Activated CD4-positive, alpha-beta T cell treated with anti-CD3 and anti-CD28 coated beads, Interleukin-2, amount 10 ng/mL, durations not matched to agents 7 days and 5 days (primary cell): ENCODE data around the gene SLC9A5. TPM values are rescaled to one million over a fixed set of nuclear protein-coding genes. Genes with fewer than 3 reads are reported as not detected.

Experiments used
- CTCF ChIA-PET: fragments of 350-600 bp; sonication (Branson Sonifier 250); formaldehyde crosslinking; loops from one replicate; lab custom pipeline; 2021; ENCODE audit warnings: antibody characterized with exemption; lab: Charles Lee
- POLR2A ChIA-PET: fragments of 350-600 bp; sonication (Branson Sonifier 250); formaldehyde crosslinking; loops from one replicate; lab custom pipeline; 2021; ENCODE audit warnings: antibody characterized with exemption; lab: Charles Lee
- DNase-seq: peaks from one replicate; pipeline ENCODE4 v3.0.0-alpha.2; 2020
- H3K27ac Mint-ChIP-seq: one replicate; pipeline ENCODE4 v1.8.0; 2021; ENCODE audit warnings: mild to moderate bottlenecking, moderate library complexity, mixed read lengths
- H3K27me3 Mint-ChIP-seq: one replicate; pipeline ENCODE4 v1.8.0; 2021; ENCODE audit warnings: mixed read lengths
- H3K36me3 Mint-ChIP-seq: one replicate; pipeline ENCODE4 v1.8.0; 2021; ENCODE audit warnings: low read depth, mixed read lengths
- H3K4me1 Mint-ChIP-seq: one replicate; pipeline ENCODE4 v1.8.0; 2021; ENCODE audit warnings: mixed read lengths
- H3K4me3 Mint-ChIP-seq: one replicate; pipeline ENCODE4 v1.8.0; 2021; ENCODE audit warnings: mild to moderate bottlenecking, moderate library complexity, mixed read lengths
- H3K9me3 Mint-ChIP-seq: one replicate; pipeline ENCODE4 v1.8.0; 2021; ENCODE audit warnings: mixed read lengths
- total RNA-seq, 2 experiments: library from RNA; stranded (reverse); gene quantifications; one replicate each; pipeline ENCODE4 v1.2.3, GENCODE V29; 2021

SLC9A5 gene
- total RNA-seq, 2 experiments from 2014 or later = 1.5 to 2.0 TPM

GRCh38 chr16:67236563-67237395 lies 12.0 kb upstream of the SLC9A5 start:
- CTCF ChIA-PET = interaction anchor here (0.6 to 3.3 kb wide), 5 partner anchors 9 to 51 kb away, joined by 3 to 20 read pairs (median 4); partner anchors contain the start of genes FHOD1, SLC9A5 and TMEM208
- Mint-ChIP-seq H3K36me3 (peaks cover 20% of the 10 kb centered on the region), H3K4me3 (peak overlapping the region; percentile 55), H3K27ac (peak overlapping the region; percentile 92), H3K9me3 (no peaks in the 10 kb centered on the region), H3K4me1 (peaks cover 15% of the 10 kb centered on the region), H3K27me3 (no peaks in the 10 kb centered on the region)
- POLR2A ChIA-PET = no interaction called here
- peak; percentile 76 for DNase-seq

DNA sequence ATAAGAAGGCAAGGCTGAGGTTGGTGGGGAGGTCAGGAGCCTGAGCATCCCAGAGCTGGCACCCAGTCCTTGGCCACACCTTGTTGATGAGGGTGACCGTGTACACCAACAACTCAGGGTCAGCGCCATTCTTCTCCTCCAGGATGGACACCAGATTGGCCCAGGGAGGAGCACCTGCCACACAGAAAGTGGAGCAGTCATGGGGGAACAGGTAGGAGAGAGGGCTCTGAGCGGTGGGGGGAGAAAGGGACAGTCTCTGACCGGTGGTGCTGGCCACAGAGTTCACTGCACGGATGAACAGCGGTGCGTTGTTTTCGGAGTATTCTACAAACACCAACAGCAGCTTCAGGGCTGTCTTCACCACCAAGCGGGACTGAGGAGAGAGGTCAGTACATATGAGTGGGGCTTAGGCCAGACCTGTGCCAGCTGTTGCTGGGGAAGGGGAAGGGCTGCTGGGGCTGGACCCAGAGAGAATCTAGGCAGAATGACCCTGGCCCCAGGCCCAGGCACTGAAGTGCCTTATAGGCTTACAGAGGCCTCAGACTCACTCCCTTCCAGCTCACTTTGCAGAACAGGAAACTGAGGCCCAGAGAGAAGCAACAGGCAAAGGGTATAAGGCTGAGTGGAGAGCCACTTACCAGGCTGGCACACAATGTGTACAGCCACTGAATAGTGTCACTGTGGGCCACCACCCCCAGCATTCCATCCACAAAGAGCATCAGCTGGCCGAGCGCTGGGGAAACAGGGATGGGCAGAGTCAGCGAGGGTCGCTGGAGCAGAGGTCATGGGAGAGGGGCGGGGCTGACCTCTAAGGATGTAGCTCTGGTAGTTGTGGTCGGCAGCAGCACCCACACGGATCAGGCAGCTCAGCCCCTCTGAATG lies 11.1 kb upstream of the SLC9A5 start:
- ChIA-PET POLR2A (no interaction called here), CTCF (interaction anchor here (0.6 to 3.3 kb wide), 3 partner anchors 10 to 20 kb away, joined by 3 to 20 read pairs (median 18); partner anchors contain the start of genes FHOD1, SLC9A5 and TMEM208)
- no peak for DNase-seq
- peaks cover 20% of the 10 kb centered on the region for H3K36me3 Mint-ChIP-seq
- no peak overlapping the region for H3K27ac Mint-ChIP-seq
- no peaks in the 10 kb centered on the region for H3K27me3 Mint-ChIP-seq
- H3K9me3 Mint-ChIP-seq = no peaks in the 10 kb centered on the region
- H3K4me3 Mint-ChIP-seq = no peak overlapping the region
- H3K4me1 Mint-ChIP-seq = peaks cover 18% of the 10 kb centered on the region

DNA sequence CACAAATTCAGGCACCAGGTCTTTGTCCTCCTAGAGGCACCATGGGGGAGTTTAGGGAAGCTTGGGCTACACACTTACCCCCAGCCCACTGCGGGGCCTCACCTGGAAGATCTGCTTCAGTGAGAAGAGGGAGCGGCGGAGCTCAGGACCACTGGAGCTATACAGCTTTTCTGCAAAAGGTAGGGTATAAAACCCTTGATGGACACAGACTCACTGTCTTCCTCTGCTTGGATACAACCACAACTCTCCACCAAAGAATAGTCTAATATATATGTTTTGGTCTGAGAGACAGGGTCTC lies 10.6 kb upstream of the SLC9A5 start:
- ChIA-PET CTCF (interaction anchor here (0.7 to 3.3 kb wide), 4 partner anchors 10 to 81 kb away, joined by 3 to 20 read pairs (median 11); partner anchors contain the start of genes FHOD1, SLC9A5 and TMEM208), POLR2A (no interaction called here)
- Mint-ChIP-seq H3K4me1 (peaks cover 19% of the 10 kb centered on the region), H3K9me3 (no peaks in the 10 kb centered on the region), H3K27me3 (no peaks in the 10 kb centered on the region), H3K36me3 (peaks cover 20% of the 10 kb centered on the region), H3K27ac (no peak overlapping the region), H3K4me3 (no peak overlapping the region)
- no peak for DNase-seq

DNA sequence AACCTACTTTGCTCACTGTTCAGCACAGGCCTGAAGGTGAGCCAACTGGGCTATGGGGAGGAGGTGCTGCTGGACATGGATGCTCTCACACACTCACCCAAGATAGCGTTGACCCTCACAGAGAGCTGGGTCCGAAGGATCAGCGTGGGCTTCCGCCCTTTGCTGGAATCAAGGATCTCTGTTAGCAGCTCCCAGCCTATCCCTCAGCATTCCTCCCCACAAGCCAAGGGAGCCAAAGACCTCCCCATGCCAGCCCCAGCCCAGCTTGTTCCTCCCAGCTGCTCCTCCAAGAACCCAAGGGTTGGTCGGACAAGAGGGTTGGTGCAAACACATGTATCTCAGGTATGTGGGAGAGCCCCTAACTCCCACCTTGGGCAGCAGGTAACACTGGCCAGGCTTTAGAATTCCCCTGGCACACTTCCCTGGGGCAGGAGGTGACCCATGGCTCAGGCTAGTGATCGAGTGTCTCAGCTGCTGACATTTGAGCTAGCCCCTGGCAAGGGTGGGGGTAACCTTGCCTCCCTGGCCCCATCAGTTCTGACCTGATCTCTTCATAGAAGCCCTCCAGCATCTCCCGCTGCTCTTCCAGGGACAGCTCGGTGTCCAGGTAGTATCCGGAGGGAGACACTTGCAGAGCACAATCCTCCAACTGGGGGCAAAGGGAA lies 9.8 kb upstream of the SLC9A5 start:
- H3K36me3 Mint-ChIP-seq = peaks cover 20% of the 10 kb centered on the region
- CTCF ChIA-PET = interaction anchor here (0.5 to 3.3 kb wide), 7 partner anchors 9 to 103 kb away, joined by 3 to 20 read pairs (median 3); partner anchors contain the start of genes FHOD1, SLC9A5 and TMEM208
- DNase-seq = no peak
- no peaks in the 10 kb centered on the region for H3K9me3 Mint-ChIP-seq
- H3K27ac Mint-ChIP-seq = no peak overlapping the region
- no peaks in the 10 kb centered on the region for H3K27me3 Mint-ChIP-seq
- H3K4me3 Mint-ChIP-seq = no peak overlapping the region
- peaks cover 26% of the 10 kb centered on the region for H3K4me1 Mint-ChIP-seq
- POLR2A ChIA-PET = no interaction called here

- H3K27ac Mint-ChIP-seq = no peak overlapping the region
- ChIA-PET POLR2A (no interaction called here), CTCF (no interaction called here)
- no peak overlapping the region for H3K4me3 Mint-ChIP-seq
- H3K27me3 Mint-ChIP-seq = no peaks in the 10 kb centered on the region
- DNase-seq = no peak
- no peaks in the 10 kb centered on the region for H3K9me3 Mint-ChIP-seq
- H3K4me1 Mint-ChIP-seq = peaks cover 42% of the 10 kb centered on the region
- H3K36me3 Mint-ChIP-seq = peaks cover 20% of the 10 kb centered on the region
These were observed 8.3 kb upstream of the SLC9A5 start for GRCh38 chr16:67240506-67240905.

GRCh38 chr16:67241008-67241900 lies 7.5 kb upstream of the SLC9A5 start:
- H3K27ac Mint-ChIP-seq = peak overlapping the region; percentile 28
- H3K27me3 Mint-ChIP-seq = no peaks in the 10 kb centered on the region
- H3K9me3 Mint-ChIP-seq = no peaks in the 10 kb centered on the region
- peaks cover 40% of the 10 kb centered on the region for H3K4me1 Mint-ChIP-seq
- H3K4me3 Mint-ChIP-seq = no peak overlapping the region
- DNase-seq = no peak
- CTCF ChIA-PET = interaction anchor here (0.6 to 1.3 kb wide), 3 partner anchors 8 to 186 kb away, joined by 3 to 6 read pairs (median 4); partner anchors contain the start of gene TMEM208
- POLR2A ChIA-PET = no interaction called here
- peaks cover 16% of the 10 kb centered on the region for H3K36me3 Mint-ChIP-seq

DNA sequence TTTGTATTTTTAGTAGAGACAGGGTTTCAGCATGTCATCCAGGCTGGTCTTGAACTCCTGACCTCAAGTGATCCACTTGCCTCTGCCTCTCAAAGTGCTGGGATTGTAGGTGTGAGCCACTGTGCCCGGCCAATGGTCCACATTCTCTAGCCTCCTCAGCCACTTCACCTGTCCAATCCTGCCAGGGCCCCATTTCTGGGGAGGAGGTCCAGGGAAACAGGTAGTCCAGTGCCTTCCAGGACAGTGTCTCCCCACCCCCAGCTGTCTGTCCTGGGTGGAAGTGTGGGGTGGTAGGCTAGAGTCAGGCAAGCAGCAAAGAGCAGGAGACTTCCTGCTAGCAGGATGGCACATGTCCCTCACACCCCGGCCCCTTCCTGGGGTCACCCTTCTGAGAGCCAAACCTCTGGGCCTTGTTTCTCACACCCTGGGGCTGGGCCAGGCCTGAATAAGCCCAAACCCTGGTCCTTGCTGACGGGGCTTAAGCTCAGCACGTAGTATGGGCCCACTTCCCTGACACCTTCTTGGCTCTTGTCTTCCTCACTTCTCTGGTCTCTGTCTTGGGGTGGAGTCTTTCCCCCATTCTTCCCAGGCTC lies 6.5 kb upstream of the SLC9A5 start:
- ChIA-PET CTCF (interaction anchor here (1.3 kb wide), 1 partner anchor 15 kb away, joined by 6 read pairs; the partner anchor contains the start of gene TMEM208), POLR2A (no interaction called here)
- Mint-ChIP-seq H3K27me3 (no peaks in the 10 kb centered on the region), H3K9me3 (no peaks in the 10 kb centered on the region), H3K36me3 (peaks cover 10% of the 10 kb centered on the region), H3K4me3 (no peak overlapping the region), H3K4me1 (peaks cover 38% of the 10 kb centered on the region), H3K27ac (no peak overlapping the region)
- no peak for DNase-seq

GRCh38 chr16:67243481-67243880 lies 5.3 kb upstream of the SLC9A5 start:
- no peak overlapping the region for H3K27ac Mint-ChIP-seq
- peaks cover 41% of the 10 kb centered on the region for H3K4me1 Mint-ChIP-seq
- H3K9me3 Mint-ChIP-seq = no peaks in the 10 kb centered on the region
- H3K27me3 Mint-ChIP-seq = peaks cover 2% of the 10 kb centered on the region
- CTCF ChIA-PET = interaction anchor here (1.0 to 1.6 kb wide), 7 partner anchors 9 to 290 kb away, joined by 3 to 8 read pairs (median 4); partner anchors contain the start of gene ATP6V0D1
- H3K36me3 Mint-ChIP-seq = peaks cover 2% of the 10 kb centered on the region
- no peak for DNase-seq
- POLR2A ChIA-PET = interaction anchor here (1.7 kb wide), 1 partner anchor 17 kb away, joined by 7 read pairs; the partner anchor contains the start of gene TMEM208
- no peak overlapping the region for H3K4me3 Mint-ChIP-seq

- ChIA-PET CTCF (interaction anchor here (0.7 to 4.6 kb wide), 18 partner anchors 8 to 276 kb away, joined by 3 to 24 read pairs (median 3); partner anchors contain the start of genes ATP6V0D1 and TMEM208), POLR2A (interaction anchor here (0.6 to 1.7 kb wide), 4 partner anchors 13 to 330 kb away, joined by 3 to 7 read pairs (median 4); partner anchors contain the start of gene TMEM208)
- H3K9me3 Mint-ChIP-seq = no peaks in the 10 kb centered on the region
- H3K36me3 Mint-ChIP-seq = peaks cover 1% of the 10 kb centered on the region
- H3K4me3 Mint-ChIP-seq = peak overlapping the region; percentile 91
- peak; percentile 81 for DNase-seq
- H3K27me3 Mint-ChIP-seq = peaks cover 9% of the 10 kb centered on the region
- H3K4me1 Mint-ChIP-seq = peaks cover 48% of the 10 kb centered on the region
- peak overlapping the region; percentile 88 for H3K27ac Mint-ChIP-seq
These were observed 4.2 kb upstream of the SLC9A5 start for GRCh38 chr16:67244387-67245185.

GRCh38 chr16:67245186-67245585 lies 3.6 kb upstream of the SLC9A5 start:
- Mint-ChIP-seq H3K4me3 (peak overlapping the region; percentile 91), H3K9me3 (no peaks in the 10 kb centered on the region)
- POLR2A ChIA-PET = interaction anchor here (1.7 kb wide), 1 partner anchor 18 kb away, joined by 7 read pairs; the partner anchor contains the start of gene TMEM208

More at GRCh38 chr16:67245186-67245585, 3.6 kb upstream of the SLC9A5 start:
- H3K27me3 Mint-ChIP-seq = peaks cover 15% of the 10 kb centered on the region
- H3K4me1 Mint-ChIP-seq = peaks cover 51% of the 10 kb centered on the region
- no peaks in the 10 kb centered on the region for H3K36me3 Mint-ChIP-seq
- no peak for DNase-seq
- H3K27ac Mint-ChIP-seq = peak overlapping the region; percentile 88
- CTCF ChIA-PET = interaction anchor here (0.7 to 4.6 kb wide), 13 partner anchors 9 to 276 kb away, joined by 3 to 24 read pairs (median 3); partner anchors contain the start of genes ATP6V0D1, HSD11B2 and TMEM208
